T47D (cell line): ENCODE results near the gene TMEFF1.
"Not testable (repeated sequence)": the region's sequence is repeated elsewhere in the genome, so short reads cannot be mapped to it uniquely, and the experiment has no call there.

Experiments
- DNase-seq, 2 experiments: peaks; one replicate each; pipeline versions ENCODE4 v3.0.0 to v3.0.0-alpha.2; 2011 to 2012; ENCODE audit warnings: low read depth in 1 of 2, low spot score in 1 of 2
- JUND ChIP-seq: IDR thresholded peaks from 2 replicates; pipeline ENCODE4 v1.6.1; 2012; ENCODE audit warnings: low read depth
- in situ Hi-C: cut with HindIII; loops from 2 replicates; pipeline ENCODE4 v1.10.0; 2016; ENCODE audit warnings: low sequenced_read_pairs, low pct_unique_long_range_greater_than_20kb

TMEFF1 gene

DNA sequence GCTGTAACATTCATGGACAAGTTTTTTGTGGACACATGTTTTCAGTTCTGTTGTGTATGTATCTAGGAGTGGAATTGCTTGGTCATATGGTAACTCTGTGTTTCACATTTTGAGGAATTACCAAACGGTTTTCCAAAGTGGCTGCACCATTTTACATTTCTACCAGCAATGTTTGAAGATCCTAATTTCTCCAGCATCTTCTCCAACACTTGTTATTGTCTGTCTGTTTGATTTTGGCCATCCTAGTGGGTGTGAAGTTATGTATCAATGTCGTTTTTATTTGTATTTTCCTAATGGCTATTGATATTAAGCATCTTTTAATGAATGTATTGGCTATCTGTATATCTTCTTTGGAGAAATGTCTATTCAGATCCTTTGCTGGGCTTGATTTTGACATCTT, 6.9 kb downstream of the TMEFF1 start:
- no peak for TF ChIP-seq JUND
- no peak for DNase-seq
- in situ Hi-C loops: no loop called here

DNA sequence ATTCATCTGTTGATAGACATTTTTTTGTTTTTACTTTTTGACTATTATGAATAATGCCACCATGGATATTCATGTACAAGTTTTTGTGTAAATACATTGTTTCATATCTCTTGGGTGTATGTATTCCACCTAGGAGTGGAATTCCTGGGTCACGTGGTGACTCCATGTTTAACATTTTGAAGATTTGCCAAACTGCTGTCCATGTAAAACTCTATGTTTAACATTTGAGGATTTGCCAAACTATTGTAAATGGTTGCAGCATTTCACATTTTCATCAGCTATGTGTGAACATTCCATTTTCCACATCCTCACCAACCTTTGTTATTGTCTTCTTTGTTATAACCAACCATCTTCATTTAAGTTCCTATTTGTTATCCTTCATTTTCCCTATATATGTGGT, 12.2 kb downstream of the TMEFF1 start:
- in situ Hi-C loops: no loop called here
- TF ChIP-seq JUND: no peak

DNA sequence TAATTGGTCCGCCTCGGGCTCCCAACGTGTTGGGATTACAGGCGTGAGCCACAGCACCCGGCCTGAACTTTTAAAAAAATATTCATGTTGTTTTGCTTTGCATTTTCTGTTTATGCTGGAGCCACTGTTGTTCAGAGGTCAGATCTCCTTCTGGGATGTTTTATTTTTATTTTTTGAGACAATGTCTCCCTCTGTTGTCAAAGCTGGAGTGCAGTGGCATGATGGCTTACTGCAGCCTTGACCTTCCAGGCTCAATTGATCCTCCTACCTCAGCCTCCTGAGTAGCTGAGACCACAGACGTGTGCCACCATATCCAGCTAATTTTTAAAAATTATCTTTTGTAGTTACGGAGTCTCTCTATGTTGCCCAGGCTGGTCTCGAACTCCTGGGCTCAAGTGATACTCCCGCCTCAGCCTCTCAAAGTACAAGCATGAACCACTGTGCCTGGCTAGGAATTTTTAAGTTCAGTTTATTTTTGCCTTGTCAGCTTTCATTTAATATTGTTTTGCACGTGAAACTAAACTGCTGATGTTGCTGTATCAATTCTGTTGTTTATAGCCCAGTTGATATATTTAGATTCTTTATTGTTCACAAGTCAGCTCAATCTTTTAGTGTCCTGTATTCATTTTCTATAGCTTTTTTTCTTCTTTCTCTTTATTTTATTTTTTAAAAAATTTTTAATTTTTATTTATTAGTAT, 13.7 kb downstream of the TMEFF1 start:
- in situ Hi-C loops: no loop called here
- no peak for TF ChIP-seq JUND
- no peak for DNase-seq

More for the DNA sequence above, 12.2 kb downstream of the TMEFF1 start:
- DNase-seq: no peak

DNA sequence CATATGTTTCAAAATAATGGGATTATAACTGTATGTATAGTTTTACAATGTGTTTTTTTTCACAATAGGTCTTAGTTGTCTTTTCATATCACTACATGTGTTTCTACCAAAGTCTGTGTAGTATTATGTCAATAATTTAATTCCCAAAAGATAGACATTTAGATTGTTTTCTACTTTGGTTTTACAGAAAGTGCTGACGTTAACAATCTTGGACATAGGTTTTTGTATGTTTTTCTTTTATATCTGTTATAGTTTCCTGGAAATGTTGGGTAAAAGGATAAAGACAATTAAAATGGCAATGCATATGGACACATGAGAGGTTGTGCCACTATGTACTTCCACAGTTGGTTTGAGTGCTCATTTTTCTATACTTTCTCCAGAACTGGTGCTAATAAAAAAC, 15.2 kb downstream of the TMEFF1 start:
- in situ Hi-C loops: no loop called here
- TF ChIP-seq JUND: no peak
- DNase-seq: no peak

DNA sequence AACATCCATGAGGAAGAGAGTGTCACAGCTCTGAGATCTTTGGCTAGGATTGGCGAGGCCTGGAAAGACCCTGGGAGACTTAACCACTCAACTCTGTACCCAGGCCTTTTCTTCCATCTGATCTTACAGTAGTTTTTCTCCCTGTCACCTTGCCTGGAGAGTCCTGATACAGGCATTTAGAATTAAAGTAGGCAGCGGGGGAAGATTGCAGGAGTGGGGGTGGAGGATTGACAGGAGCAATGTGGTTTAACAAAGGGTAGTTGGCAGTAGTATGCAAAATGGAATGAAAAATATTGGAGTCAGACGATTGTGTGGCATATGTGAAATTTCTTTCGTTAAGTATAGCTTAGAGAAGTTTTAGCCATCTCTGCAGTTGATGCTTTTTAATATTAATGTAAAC, 16.9 kb downstream of the TMEFF1 start:
- no peak for DNase-seq
- in situ Hi-C loops: no loop called here
- TF ChIP-seq JUND: no peak

DNA sequence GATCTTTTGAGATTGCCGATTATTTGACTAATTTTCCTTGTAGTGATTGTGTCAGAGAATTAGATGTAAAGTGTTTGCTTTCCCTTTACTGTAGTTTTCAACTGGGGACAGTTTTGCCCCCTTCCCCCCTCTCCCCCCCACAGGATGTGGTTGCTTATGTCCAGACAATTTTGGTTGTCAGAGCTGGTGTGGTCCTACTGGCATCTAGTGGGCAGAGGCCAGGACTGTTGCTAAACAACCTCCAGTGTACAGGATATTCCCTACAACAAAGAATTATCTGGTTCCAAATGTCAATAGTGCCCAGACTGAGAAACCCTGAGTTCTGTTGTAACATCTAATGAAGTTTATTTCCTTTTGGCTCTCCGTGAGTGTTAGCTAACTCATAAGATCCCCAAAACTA, 20.0 kb downstream of the TMEFF1 start:
- no peak for TF ChIP-seq JUND
- in situ Hi-C loops: no loop called here
- peak in 1 of 2 experiments; percentile 16 for DNase-seq

DNA sequence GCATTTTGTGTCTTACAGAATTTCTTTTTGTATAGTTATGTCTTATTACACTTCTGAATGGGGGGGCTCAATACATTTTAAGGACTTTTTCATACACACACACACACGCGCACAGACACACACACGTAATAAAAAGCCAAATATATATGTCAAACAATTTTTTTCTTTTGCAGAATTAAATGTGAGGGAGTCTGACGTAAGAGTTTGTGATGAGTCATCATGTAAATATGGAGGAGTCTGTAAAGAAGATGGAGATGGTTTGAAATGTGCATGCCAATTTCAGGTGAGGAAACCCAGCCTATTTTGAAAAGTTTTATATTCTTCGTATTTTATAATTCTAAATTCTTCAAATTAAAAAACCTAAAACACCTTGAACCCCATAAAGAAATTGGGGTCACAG, 25.6 kb downstream of the TMEFF1 start:
- TF ChIP-seq JUND: no peak
- in situ Hi-C loops: no loop called here
- no peak for DNase-seq

DNA sequence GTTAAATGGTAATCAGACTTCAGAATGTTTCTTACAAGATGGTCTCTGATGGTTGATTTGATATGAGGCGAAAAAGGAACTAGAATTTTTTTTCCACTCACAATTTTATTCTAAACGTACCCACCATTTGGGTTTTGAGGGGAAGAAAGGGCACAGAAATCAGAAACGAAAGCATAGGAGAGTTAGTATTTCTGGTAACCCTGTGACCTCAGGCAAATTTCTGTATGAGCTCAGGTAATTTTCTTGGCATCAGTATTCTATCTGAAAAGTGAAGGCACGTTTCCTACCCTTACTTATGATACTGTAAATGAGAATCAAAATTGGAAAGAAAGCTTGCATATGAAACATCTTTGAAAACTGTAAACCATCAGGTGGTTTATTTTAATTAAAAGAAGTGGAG, 26.5 kb downstream of the TMEFF1 start:
- TF ChIP-seq JUND: no peak
- in situ Hi-C loops: no loop called here
- DNase-seq: no peak

DNA sequence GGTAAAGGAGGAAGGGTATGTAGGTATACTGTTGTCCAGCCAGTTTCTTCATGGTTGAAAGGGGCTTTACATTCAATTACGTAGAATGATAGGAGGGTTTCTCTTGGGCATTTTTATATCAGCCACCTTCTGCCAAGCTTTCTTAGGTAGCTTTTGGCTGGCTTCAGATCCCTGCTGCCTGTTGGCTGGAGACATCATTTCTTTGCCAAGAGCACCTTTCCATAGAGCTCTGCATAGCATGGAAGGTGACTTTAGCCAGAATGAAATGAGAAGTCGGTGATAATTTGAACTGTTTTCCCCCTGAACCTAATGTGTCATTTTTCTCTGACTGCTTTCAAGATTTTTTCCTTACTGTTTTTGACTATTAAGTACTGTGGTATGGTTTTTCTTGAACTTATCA, 26.9 kb downstream of the TMEFF1 start:
- no peak for DNase-seq
- in situ Hi-C loops: no loop called here
- no peak for TF ChIP-seq JUND

DNA sequence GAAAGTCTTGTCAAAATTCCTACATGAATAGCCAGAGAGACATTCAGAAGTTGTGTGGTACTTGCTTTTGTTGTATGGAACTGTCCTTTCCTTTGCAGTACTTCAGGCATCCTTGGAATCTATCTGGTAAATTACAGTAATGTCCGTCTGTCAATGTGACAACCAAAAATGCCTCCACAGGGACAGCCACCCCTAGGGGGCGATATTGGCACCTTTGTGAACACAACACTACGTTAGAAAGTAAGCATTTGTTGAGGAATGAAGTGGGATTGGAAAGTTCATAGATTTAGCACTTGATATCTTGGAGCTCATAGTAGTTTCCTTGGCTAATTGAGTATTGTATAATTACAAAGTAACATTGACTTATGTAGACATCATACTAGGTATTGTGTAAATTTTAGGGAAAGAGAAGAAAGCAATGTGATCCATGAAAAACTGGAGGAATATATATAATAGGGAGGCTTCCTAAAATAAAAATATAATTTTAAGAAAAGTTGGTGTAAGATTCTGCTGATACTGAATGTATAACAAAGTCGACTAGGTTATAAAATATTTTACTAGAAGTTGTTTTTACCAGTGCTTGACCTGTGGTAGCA, 32.7 kb downstream of the TMEFF1 start:
- no peak for TF ChIP-seq JUND
- in situ Hi-C loops: no loop called here
- DNase-seq: peak; percentile 1 to 80

DNA sequence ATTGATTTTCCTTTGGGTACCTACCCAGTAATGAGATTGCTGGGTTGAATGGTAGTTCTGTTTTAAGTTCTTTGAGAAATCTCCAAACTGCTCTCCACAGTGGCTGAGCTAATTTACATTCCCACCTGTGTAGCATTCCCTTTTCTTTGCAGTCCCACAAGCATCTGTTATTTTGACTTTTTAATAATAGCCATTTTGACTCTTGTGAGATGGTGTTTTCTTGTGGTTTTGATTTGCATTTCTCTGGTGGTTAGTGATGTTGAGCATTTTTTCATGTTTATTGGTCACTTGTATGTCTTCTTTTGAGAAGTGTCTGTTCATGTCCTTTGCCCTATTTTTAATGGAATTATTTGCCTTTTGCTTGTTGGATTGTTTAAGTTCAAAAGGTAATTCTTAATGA, 34.4 kb downstream of the TMEFF1 start:
- DNase-seq, in situ Hi-C loops: not testable (repeated sequence)

DNA sequence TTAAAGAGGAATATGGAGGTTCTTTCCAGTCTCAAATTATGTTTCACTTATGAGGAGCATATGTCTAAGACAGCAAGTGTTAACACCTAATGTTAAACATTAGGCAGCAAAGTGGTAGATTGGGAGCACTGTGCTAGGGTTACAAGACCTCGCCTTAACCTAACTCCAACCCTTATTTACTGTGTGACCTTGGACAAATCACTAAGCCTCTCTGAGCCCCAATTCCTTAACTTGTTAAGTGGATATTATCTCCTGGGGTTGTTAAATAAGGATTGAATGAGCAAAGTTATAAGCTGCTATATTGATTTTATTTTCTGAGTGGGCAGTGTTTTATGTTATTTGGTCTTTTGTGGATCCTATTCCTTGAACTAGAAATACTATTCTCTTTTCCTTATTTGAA, 38.3 kb downstream of the TMEFF1 start:
- in situ Hi-C loops: no loop called here
- no peak for TF ChIP-seq JUND
- DNase-seq: no peak

DNA sequence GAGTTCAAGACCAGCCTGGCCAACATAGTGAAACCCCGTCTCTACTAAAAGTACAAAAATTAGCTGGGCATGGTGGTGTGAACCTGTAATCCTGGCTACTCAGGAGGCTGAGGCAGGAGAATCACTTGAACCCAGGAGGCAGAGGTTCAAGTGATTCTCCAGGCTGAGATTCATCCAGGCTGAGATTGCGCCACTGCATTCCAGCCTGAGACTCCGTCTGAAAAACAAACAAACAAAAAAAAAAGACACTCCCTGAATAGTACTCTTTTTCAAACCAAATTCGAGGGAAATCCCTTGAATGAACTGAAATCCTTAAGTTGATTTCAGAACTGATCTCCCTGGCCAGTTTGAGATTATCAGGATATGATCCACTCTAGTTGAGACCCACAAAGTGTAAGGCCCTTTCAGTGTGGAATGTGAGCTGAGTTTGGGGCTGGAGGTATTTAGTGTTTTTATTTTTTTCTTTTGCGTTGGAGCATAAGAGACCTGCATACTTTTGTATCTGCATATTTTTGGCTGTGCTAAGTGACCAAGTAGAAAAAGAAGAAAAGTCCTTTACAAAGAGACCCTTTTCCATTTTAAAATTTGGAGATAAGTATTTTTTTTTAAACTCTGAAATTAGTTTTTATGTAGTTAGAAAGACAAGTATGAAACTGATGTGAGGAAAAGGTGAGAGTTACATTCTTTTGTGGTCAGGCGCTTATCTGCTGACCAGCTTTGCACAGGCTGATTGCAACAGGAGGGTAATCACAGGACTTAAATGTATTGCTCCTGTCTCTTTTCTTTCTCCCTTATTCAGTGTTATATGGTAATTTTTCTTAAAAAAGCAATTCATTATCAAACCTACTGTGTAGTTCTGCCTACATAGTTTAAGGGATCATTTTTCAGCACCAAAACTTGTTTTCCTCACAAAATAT, 42.9 kb downstream of the TMEFF1 start:
- no peak for TF ChIP-seq JUND
- in situ Hi-C loops: no loop called here
- DNase-seq: no peak

DNA sequence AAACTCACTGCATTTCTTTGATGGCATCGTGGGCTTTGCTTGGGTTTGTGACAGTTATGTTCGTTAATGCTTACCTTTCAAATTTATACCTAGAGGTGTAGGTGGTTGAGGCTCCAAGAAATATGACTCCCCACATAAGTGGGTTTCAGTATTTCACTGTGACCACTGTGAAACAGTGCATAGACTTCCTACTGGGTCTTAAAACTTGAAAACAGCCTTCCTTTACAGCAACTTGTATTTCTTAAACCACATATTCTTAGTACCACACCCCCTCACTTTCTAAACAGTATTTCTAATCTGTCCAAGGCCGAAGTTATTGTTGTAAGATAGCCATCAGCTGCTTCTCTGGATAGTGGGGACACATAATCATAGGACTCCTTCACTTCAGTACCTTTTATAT, 48.3 kb downstream of the TMEFF1 start:
- TF ChIP-seq JUND: no peak

More for the DNA sequence above, 48.3 kb downstream of the TMEFF1 start:
- in situ Hi-C loops: no loop called here
- DNase-seq: no peak
